GM19467 (cell line): ENCODE data around the gene BTBD16.

Source experiments
- ATAC-seq: cut with Tn5 transposase; IDR thresholded peaks from one replicate; pipeline ENCODE4 v1.9.1; 2021; ENCODE audit warnings: mild to moderate bottlenecking, moderate library complexity; ENCODE audit not compliant: unreplicated experiment

The BTBD16 gene

GRCh38 chr10:122267849-122268737 lies 3.0 kb upstream of the BTBD16 start:
- ATAC-seq: peak; percentile 73

- ATAC-seq: no peak
Measured at GRCh38 chr10:122269059-122269687, 1.9 kb upstream of the BTBD16 start.

- ATAC-seq: no peak
Measured at GRCh38 chr10:122273966-122274545, 3.0 kb downstream of the BTBD16 start.

- ATAC-seq: no peak
Measured at GRCh38 chr10:122276611-122277208, 5.6 kb downstream of the BTBD16 start.

GRCh38 chr10:122277526-122278136 lies 6.5 kb downstream of the BTBD16 start:
- no peak for ATAC-seq

GRCh38 chr10:122279725-122280141 lies 8.6 kb downstream of the BTBD16 start:
- no peak for ATAC-seq

GRCh38 chr10:122280156-122280555 lies 9.1 kb downstream of the BTBD16 start:
- no peak for ATAC-seq

- ATAC-seq: no peak
Measured at GRCh38 chr10:122281018-122281626, 10.0 kb downstream of the BTBD16 start.

GRCh38 chr10:122281751-122282150 lies 10.7 kb downstream of the BTBD16 start:
- ATAC-seq: no peak

- ATAC-seq: no peak
Measured at GRCh38 chr10:122282253-122282671, 11.2 kb downstream of the BTBD16 start.

GRCh38 chr10:122282909-122283308 lies 11.8 kb downstream of the BTBD16 start:
- ATAC-seq: no peak

- ATAC-seq: no peak
Measured at GRCh38 chr10:122285506-122286444, 14.7 kb downstream of the BTBD16 start.

GRCh38 chr10:122286867-122287266 lies 15.8 kb downstream of the BTBD16 start:
- ATAC-seq: no peak

GRCh38 chr10:122287570-122287969 lies 16.5 kb downstream of the BTBD16 start:
- ATAC-seq: no peak

- no peak for ATAC-seq
Measured at GRCh38 chr10:122288262-122288661, 17.2 kb downstream of the BTBD16 start.

GRCh38 chr10:122288917-122289316 lies 17.8 kb downstream of the BTBD16 start:
- ATAC-seq: no peak

GRCh38 chr10:122290334-122290733 lies 19.2 kb downstream of the BTBD16 start:
- no peak for ATAC-seq

- ATAC-seq: no peak
Measured at GRCh38 chr10:122290833-122291532, 19.9 kb downstream of the BTBD16 start.

GRCh38 chr10:122291739-122292138 lies 20.6 kb downstream of the BTBD16 start:
- ATAC-seq: no peak
